Keratinocyte (primary cell): ENCODE data around the gene RGPD5.
"Not testable (repeated sequence)": the region's sequence is repeated elsewhere in the genome, so short reads cannot be mapped to it uniquely, and the experiment has no call there.

ENCODE experiments used
- EZH2 ChIP-seq: IDR thresholded peaks from one replicate; pipeline ENCODE4 v1.6.1; 2012; ENCODE audit warnings: inconsistent platforms, mild to moderate bottlenecking, low read length, moderate library complexity
- TF ChIP-seq, protein P1 (sequence below), 3 experiments: IDR thresholded peaks in 1 of 3; conservative IDR thresholded peaks in 1 of 3; optimal IDR thresholded peaks in 1 of 3; 2 replicates in 2 of 3; 3 replicates in 1 of 3; pipeline versions ENCODE3 to v1.5.1; 2011; ENCODE audit warnings: low read length in 3 of 3, mild to moderate bottlenecking in 3 of 3, moderate library complexity in 2 of 3, control low read depth in 1 of 3, inconsistent platforms in 1 of 3; ENCODE audit not compliant: insufficient read depth in 2 of 3; ENCODE audit errors: extremely low read depth in 1 of 3

- TF ChIP-seq, protein P1, sequence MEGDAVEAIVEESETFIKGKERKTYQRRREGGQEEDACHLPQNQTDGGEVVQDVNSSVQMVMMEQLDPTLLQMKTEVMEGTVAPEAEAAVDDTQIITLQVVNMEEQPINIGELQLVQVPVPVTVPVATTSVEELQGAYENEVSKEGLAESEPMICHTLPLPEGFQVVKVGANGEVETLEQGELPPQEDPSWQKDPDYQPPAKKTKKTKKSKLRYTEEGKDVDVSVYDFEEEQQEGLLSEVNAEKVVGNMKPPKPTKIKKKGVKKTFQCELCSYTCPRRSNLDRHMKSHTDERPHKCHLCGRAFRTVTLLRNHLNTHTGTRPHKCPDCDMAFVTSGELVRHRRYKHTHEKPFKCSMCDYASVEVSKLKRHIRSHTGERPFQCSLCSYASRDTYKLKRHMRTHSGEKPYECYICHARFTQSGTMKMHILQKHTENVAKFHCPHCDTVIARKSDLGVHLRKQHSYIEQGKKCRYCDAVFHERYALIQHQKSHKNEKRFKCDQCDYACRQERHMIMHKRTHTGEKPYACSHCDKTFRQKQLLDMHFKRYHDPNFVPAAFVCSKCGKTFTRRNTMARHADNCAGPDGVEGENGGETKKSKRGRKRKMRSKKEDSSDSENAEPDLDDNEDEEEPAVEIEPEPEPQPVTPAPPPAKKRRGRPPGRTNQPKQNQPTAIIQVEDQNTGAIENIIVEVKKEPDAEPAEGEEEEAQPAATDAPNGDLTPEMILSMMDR (optimal IDR thresholded peaks at IDR 0.05 in 1 of 3, IDR thresholded peaks at IDR 0.05 in 1 of 3, conservative IDR thresholded peaks at IDR 0.05 in 1 of 3; ENCODE audit: extremely low read depth in 1 of 3, insufficient read depth in 2 of 3, low read length in 3 of 3): not testable (repeated sequence)
- not testable (repeated sequence) for TF ChIP-seq EZH2
These were observed 99.6 kb downstream of the RGPD5 start for GRCh38 chr2:109893736-109894135.
